NOMO-1 treated with DMSO at 0.1 percent for 48 hours (cell line): ENCODE results near the gene TTC3.
"Not testable (repeated sequence)": the region's sequence is repeated elsewhere in the genome, so short reads cannot be mapped to it uniquely, and the experiment has no call there.

ENCODE experiments used
- DNase-seq: peaks from one replicate; lab custom pipeline; 2025; ENCODE audit not compliant: unreplicated experiment; lab: John Stamatoyannopoulos, UW

Gene TTC3, protein sequence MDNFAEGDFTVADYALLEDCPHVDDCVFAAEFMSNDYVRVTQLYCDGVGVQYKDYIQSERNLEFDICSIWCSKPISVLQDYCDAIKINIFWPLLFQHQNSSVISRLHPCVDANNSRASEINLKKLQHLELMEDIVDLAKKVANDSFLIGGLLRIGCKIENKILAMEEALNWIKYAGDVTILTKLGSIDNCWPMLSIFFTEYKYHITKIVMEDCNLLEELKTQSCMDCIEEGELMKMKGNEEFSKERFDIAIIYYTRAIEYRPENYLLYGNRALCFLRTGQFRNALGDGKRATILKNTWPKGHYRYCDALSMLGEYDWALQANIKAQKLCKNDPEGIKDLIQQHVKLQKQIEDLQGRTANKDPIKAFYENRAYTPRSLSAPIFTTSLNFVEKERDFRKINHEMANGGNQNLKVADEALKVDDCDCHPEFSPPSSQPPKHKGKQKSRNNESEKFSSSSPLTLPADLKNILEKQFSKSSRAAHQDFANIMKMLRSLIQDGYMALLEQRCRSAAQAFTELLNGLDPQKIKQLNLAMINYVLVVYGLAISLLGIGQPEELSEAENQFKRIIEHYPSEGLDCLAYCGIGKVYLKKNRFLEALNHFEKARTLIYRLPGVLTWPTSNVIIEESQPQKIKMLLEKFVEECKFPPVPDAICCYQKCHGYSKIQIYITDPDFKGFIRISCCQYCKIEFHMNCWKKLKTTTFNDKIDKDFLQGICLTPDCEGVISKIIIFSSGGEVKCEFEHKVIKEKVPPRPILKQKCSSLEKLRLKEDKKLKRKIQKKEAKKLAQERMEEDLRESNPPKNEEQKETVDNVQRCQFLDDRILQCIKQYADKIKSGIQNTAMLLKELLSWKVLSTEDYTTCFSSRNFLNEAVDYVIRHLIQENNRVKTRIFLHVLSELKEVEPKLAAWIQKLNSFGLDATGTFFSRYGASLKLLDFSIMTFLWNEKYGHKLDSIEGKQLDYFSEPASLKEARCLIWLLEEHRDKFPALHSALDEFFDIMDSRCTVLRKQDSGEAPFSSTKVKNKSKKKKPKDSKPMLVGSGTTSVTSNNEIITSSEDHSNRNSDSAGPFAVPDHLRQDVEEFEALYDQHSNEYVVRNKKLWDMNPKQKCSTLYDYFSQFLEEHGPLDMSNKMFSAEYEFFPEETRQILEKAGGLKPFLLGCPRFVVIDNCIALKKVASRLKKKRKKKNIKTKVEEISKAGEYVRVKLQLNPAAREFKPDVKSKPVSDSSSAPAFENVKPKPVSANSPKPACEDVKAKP (N-terminal part only)

GRCh38 chr21:37072988-37073416, at the start of gene TTC3, which contains the start of gene PIGP:
TTC3 (plus strand) TSS chr21:37073254; CDS start chr21:37087258, 14,004 bp downstream.
PIGP (minus strand) TSS chr21:37073071; CDS start chr21:37072515, 556 bp downstream.
- peak; percentile 83 for DNase-seq

GRCh38 chr21:37026499-37026898, 46.6 kb upstream of the TTC3 start:
- DNase-seq: no peak

DNA sequence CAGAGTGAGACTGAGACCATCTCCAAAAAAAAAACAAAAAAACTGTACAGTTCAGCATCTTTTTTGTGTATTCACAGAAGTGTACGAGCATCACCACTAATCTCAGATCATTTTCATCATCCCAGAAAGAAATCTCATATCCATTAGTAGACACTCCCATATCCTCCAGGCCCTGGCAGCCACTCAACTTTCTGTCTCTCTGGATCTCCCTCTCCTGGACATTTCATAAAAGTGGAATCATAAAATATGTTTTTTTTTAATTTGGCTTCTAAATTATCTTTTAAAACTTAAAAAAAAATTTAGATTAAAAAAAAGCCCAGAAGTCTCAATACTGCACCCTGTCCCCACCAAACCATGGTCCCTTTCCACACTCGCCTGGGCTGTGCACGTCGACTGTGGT, 44.5 kb upstream of the TTC3 start:
- no peak for DNase-seq

DNA sequence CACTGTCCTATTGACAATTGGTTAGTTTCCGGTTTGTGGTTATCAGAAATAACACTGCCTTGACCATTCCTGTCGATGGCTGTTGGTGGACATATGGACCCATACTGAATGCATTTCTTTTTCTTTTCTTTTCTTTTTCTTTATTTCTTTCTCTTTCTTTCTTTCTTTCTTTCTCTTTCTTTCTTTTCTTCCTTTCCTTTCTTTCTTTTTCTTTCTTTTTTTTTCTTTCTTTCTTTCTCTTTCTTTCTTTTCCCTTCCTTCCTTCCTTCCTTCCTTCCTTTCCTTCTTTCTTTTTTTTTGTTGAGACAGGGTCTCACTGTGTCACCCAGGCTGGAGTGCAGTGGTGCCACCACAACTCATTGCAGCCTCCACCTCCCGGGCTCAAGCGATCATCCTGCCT, 42.2 kb upstream of the TTC3 start:
- no peak for DNase-seq

- no peak for DNase-seq
Measured at GRCh38 chr21:37032293-37032692, 40.8 kb upstream of the TTC3 start.

GRCh38 chr21:37032877-37033471, 40.1 kb upstream of the TTC3 start:
- DNase-seq: peak; percentile 16

GRCh38 chr21:37034394-37034793, 38.7 kb upstream of the TTC3 start:
- not testable (repeated sequence) for DNase-seq

GRCh38 chr21:37036177-37036576, 36.9 kb upstream of the TTC3 start:
- no peak for DNase-seq

DNA sequence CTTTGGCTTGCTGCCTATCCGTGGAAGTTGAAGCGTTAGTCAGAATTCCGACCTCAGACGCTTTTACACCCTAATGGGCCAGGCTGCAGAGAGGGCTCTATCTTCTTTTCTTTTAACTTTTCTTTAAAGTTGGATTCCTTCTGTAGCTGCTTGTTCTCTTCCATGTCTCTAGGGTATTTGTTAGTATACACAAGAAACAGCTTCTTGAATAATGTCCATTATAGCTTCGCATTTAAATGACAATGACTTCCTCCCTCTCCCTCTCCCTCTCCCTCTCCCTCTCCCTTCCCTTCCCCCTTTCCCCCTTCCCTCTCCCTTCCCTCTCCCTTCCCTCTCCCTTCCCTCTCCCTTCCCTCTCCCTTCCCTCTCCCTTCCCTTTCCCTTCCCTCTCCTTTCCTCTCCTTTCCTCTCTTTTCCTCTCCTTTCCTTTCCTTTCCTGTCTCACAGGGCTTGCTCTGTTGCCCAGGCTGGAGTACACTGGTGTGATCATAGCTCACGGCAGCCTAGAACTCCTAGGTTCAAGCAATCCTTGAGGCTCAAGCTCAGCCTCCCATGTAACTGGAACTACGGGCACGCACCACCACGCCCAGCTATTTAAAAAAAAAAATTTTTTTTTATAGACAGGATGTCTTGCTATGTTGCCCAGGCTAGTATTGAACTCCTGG, 33.5 kb upstream of the TTC3 start:
- DNase-seq: no peak

GRCh38 chr21:37040212-37040611, 32.8 kb upstream of the TTC3 start:
- DNase-seq: no peak

DNA sequence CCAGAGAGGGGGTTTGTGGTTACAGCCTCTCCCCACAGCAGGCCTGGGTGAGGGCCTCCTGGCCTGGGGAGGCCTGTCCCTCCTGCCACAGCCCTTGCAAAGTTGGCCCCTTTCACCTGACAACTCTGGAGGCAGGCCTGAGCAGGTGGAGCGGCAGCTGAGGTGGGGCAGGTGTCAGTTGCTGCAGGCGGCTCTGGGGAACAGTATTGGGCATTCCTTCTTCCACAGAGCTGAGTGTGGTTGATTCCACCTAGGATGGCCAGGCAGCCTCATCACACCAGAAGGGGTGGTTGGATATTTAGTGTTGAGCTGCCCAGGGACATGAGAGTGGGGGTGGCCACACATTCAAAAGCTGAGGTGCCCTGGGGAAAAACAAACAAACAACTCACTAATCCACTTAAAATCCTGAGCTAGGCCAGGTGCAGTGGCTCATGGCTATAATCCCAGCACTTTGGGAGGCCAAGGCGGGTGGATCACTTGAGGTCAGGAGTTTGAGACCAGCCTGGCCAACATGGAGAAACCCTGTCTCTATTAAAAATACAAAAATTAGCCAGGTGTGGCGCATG, 31.3 kb upstream of the TTC3 start:
- DNase-seq: no peak

- DNase-seq: no peak
Measured at GRCh38 chr21:37043818-37044217, 29.2 kb upstream of the TTC3 start.

GRCh38 chr21:37044643-37045042, 28.4 kb upstream of the TTC3 start:
- no peak for DNase-seq

- peak; percentile 68 for DNase-seq
Measured at GRCh38 chr21:37045149-37045548, 27.9 kb upstream of the TTC3 start.

DNA sequence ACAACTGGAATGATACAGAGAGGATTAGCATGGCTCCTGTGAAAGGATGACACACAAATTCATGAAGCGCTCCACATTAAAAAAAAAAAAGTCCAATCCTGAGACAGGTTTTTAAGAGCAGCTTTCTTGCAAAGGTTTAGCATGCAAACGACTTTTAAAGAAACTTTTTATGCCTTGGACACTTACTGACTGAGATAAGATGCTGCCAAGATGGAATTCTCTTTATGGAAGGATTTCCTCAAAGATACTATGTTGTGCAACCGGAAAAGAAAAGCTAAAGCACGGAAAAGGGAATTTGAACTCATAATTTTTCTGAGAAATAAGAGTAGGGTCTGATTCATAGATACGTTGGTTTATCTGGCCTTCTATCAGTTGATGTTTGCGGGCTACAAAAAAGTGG, 27.5 kb upstream of the TTC3 start:
- no peak for DNase-seq

GRCh38 chr21:37047079-37047478, 26.0 kb upstream of the TTC3 start:
- no peak for DNase-seq

DNA sequence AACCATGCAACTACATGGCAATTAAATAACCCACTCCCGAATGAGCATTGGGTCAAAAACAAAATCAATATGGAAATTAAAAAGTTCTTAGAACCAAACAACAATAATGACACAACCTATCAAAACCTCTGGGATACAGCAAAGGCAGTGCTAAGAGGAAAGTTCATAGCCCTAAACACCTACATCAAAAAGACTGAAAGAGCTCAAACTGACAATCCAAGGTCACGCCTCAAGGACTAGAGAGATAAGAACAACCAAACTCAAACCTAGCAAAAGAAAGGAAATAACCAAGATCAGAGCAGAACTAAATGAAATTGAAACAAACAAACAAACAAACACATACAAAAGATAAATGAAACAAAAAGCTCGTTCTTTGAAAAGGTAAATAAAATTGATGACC, 23.3 kb upstream of the TTC3 start:
- DNase-seq: not testable (repeated sequence)

GRCh38 chr21:37055271-37055855, 17.7 kb upstream of the TTC3 start:
- DNase-seq: no peak

- DNase-seq: no peak
Measured at GRCh38 chr21:37057614-37058013, 15.4 kb upstream of the TTC3 start.
